ENCODE data around the gene MZT2A.
"Not testable (repeated sequence)": the region's sequence is repeated elsewhere in the genome, so short reads cannot be mapped to it uniquely, and the experiment has no call there.

- not testable (repeated sequence) for TF ChIP-seq MAX (CRISPR knock-in tag; IDR thresholded peaks at IDR 0.05); CTCF (IDR thresholded peaks at IDR 0.05); NR3C1 (CRISPR knock-in tag; conservative IDR thresholded peaks at IDR 0.05; ENCODE audit: low read depth); ELF4 (CRISPR knock-in tag; IDR thresholded peaks at IDR 0.05; ENCODE audit: low read depth); JUN (CRISPR knock-in tag; IDR thresholded peaks at IDR 0.05); JAZF1 (CRISPR knock-in tag; IDR thresholded peaks at IDR 0.05); ZNF317 (CRISPR knock-in tag; IDR thresholded peaks at IDR 0.05; ENCODE audit: borderline replicate concordance, low read depth); FOXJ3 (CRISPR knock-in tag; IDR thresholded peaks at IDR 0.05; ENCODE audit: borderline replicate concordance); KAT7 (CRISPR knock-in tag; IDR thresholded peaks at IDR 0.05; ENCODE audit: borderline replicate concordance); ETV6 (CRISPR knock-in tag; IDR thresholded peaks at IDR 0.05); SP1 (CRISPR knock-in tag; conservative IDR thresholded peaks at IDR 0.05); ZNF232 (CRISPR knock-in tag; IDR thresholded peaks at IDR 0.05)
Observed at GRCh38 chr2:131447981-131448380, 44.2 kb downstream of the MZT2A start.
